DMS114 treated with DMSO at 0.1 percent for 48 hours (cell line): ENCODE measurements around the gene NUDT14.

Source experiments
- DNase-seq: peaks from one replicate; lab custom pipeline; 2025; ENCODE audit not compliant: unreplicated experiment; lab: John Stamatoyannopoulos, UW

NUDT14 gene

GRCh38 chr14:105212541-105213300 lies 31.6 kb upstream of the NUDT14 start:
- no peak for DNase-seq

GRCh38 chr14:105211758-105212089 lies 30.6 kb upstream of the NUDT14 start:
- DNase-seq: no peak

- DNase-seq: no peak
Measured at GRCh38 chr14:105211086-105211757, 30.1 kb upstream of the NUDT14 start.

- DNase-seq: no peak
Measured at GRCh38 chr14:105210266-105211025, 29.3 kb upstream of the NUDT14 start.

- DNase-seq: no peak
Measured at GRCh38 chr14:105209646-105210045, 28.5 kb upstream of the NUDT14 start.

GRCh38 chr14:105209091-105209490 lies 28.0 kb upstream of the NUDT14 start:
- no peak for DNase-seq

- no peak for DNase-seq
Measured at GRCh38 chr14:105208738-105209075, 27.6 kb upstream of the NUDT14 start.

GRCh38 chr14:105207996-105208737 lies 27.1 kb upstream of the NUDT14 start:
- no peak for DNase-seq

- DNase-seq: no peak
Measured at GRCh38 chr14:105207460-105207901, 26.4 kb upstream of the NUDT14 start.

- DNase-seq: no peak
Measured at GRCh38 chr14:105206873-105207272, 25.8 kb upstream of the NUDT14 start.

- DNase-seq: no peak
Measured at GRCh38 chr14:105205673-105206208, 24.6 kb upstream of the NUDT14 start.

- no peak for DNase-seq
Measured at GRCh38 chr14:105204931-105205672, 24.0 kb upstream of the NUDT14 start.

GRCh38 chr14:105204206-105204930 lies 23.3 kb upstream of the NUDT14 start:
- no peak for DNase-seq

GRCh38 chr14:105203701-105204100 lies 22.6 kb upstream of the NUDT14 start:
- no peak for DNase-seq

- peak; percentile 14 for DNase-seq
Measured at GRCh38 chr14:105203057-105203531, 22.0 kb upstream of the NUDT14 start.

GRCh38 chr14:105201925-105202513 lies 20.9 kb upstream of the NUDT14 start:
- DNase-seq: no peak

GRCh38 chr14:105201156-105201924 lies 20.2 kb upstream of the NUDT14 start:
- DNase-seq: no peak

GRCh38 chr14:105200641-105201040 lies 19.5 kb upstream of the NUDT14 start:
- no peak for DNase-seq
